GM21423 (cell line): Measurements from ENCODE around the gene PREX1.

ENCODE experiments used
- ATAC-seq: cut with Tn5 transposase; IDR thresholded peaks from one replicate; pipeline ENCODE4 v1.9.1; 2021; ENCODE audit warnings: mild to moderate bottlenecking, moderate library complexity; ENCODE audit not compliant: unreplicated experiment

The PREX1 gene

GRCh38 chr20:48644286-48644828 is 183.4 kb downstream of the PREX1 start:
- no peak for ATAC-seq

DNA sequence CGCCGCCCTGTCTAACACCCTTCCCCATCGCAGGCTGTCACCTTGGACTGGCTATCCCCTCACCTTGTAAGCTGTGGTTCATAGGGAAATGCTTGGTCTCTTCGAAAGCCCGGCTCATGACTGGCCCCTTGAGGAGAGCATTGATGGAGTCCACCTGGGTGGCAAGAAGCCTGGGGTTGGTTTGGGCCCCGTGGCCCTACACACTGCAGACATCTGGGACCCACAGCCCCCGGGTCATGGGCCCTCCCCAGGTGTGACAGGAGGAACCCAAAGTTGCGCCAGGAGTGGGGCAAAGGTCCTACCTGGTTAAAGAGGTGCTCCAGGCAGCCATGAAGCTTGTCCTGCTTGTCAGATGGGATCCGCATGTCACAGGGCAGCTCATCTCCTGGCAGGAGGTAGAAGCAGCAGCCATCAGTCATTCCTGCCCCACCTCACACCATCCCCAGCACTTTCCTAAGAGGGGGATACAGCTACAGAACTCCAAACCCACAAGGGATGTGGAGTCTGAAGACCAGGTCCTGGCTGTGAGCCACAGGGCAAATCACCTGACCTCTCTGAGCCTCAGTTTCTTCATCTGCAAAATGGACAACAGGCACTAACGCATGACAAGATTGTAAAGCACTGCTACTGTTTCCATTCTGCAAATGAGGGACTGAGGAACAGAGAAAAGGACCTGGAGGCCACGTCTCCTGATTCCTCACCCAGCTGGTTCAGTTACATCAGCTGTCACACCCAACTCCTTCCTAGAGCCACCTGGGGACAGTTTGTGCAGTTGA is 185.5 kb downstream of the PREX1 start:
- ATAC-seq = no peak

- ATAC-seq = no peak
Observed at GRCh38 chr20:48640871-48641270, 186.9 kb downstream of the PREX1 start.

- no peak for ATAC-seq
Observed at GRCh38 chr20:48639899-48640298, 187.9 kb downstream of the PREX1 start.

GRCh38 chr20:48638546-48638945 is 189.3 kb downstream of the PREX1 start:
- no peak for ATAC-seq

DNA sequence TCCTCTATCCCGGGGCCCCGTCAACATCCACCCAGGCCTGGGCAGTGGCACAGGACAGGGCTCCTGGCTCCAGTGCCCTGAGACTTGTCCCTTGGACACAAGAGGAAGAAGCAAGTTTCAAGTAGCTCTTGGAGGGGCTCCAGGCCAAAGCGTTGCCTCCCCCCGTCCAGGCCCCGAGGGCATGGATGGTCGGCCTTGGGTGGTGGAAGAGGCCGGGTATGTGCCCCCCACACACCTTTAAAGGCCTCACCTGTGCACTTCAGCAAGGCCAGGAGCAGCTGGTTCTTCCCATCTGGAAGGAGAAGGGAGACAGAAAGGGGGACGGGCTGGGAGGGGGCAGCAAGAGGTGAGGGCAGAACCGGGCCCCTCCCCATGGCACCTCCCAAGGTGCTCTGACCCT is 190.3 kb downstream of the PREX1 start:
- no peak for ATAC-seq

GRCh38 chr20:48636301-48636700 is 191.5 kb downstream of the PREX1 start:
- no peak for ATAC-seq

DNA sequence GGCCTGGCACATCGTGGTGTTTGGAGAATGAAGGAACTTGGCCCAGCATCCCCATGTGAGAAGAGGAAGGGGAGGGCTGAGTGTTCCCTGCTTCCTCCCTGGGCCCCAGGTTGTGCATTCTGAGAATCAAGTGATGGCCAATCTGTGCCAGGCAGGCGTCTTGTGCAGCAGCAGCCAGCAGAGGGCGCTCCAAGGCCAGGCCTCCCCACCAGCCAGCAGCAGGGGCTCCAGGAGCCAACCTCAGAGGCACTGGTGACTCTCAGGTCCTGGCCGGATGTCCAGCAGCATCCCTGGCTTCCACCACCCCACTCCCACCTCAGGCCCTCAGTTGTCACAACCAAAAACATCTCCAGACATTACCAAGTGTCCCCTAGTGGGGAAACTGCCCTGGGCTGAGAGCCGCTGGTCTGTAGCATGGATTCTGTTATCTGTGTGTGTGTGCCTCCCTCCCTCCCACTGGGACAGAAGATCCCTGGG is 192.0 kb downstream of the PREX1 start:
- no peak for ATAC-seq

- no peak for ATAC-seq
Observed at GRCh38 chr20:48635361-48635760, 192.4 kb downstream of the PREX1 start.

- ATAC-seq = no peak
Observed at GRCh38 chr20:48634641-48635040, 193.2 kb downstream of the PREX1 start.

GRCh38 chr20:48633620-48634257 is 194.1 kb downstream of the PREX1 start:
- ATAC-seq = no peak

- no peak for ATAC-seq
Observed at GRCh38 chr20:48632825-48633619, 194.8 kb downstream of the PREX1 start.

DNA sequence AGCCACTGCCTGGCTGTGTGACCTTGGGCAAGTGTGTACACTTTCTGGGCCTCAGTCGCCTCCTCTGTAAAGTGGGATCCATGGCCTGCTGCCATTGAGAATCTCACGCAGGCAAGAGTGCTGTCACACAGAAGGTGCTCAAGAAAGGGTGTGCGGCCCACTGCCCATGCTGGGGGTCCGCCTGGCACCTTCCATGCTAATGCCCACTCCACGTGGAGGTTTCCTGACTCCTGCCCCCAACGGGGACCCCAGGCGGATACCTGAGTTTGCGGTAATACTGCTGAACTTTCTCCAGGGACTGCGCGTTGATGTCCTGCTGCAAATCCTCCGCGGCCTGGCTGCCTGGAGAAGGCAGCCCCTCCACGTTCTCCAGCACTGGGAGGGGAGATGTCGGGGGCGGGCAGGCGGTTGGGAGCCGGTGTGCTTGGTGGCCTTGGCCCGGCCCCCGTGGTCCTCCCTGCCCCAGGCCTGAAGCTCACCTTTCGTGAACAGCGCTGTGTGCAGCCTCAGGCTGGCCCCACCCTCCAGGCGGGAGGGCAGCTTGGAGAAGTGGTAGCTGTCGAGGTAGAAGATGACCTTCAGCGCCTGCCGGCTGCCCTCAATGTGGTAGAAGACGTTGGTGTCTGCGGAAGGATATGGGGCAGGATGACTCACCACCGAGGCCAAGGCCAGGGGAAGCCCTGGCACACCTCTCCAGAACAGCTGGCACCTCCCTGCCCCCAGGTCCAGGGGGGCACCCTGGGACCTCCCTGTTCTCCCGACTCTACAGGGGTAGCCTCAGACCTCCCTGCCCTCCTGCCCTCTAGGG is 195.6 kb downstream of the PREX1 start:
- no peak for ATAC-seq

DNA sequence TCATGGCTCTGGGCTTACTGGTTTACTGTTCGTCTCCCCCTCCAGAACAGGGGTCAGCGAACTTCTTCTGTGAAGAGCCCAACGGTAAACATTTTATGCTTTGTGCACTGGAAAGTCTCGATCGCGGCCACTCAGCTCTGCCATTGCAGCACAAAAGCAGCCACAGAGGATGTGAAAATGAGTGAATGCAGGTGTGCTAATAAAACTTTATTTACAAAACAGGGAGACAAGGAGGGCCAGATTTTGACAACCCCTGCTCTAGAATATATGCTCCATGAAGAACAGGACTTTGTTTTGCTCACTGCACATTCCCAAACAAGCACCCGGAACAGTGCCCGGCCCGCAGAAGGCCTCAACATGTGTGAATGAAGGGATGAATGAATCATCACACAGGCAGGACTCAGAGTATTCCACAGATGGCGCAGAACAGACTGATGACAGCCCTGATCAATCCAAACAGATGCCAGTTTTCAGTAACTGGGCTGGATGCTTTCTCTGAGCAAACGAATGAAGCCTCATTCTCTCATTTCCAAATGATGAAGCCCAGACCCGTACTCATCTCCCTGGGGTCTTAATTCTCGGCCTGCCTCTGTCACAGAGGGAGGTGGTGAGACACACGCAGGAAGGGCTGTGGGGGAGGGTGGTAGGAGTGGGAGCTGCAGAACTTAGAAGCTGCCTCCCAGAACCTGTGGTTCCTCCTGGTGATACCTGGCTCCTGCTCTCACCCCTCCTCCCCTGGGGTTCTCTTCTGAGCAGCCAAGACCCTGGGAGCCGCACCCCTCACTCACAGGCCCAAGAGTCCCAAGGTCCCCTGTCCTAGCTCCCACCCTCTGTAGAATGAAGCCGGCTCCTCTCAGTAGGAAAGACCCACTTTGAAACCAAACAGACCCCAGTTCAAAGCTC is 196.4 kb downstream of the PREX1 start:
- ATAC-seq = no peak

DNA sequence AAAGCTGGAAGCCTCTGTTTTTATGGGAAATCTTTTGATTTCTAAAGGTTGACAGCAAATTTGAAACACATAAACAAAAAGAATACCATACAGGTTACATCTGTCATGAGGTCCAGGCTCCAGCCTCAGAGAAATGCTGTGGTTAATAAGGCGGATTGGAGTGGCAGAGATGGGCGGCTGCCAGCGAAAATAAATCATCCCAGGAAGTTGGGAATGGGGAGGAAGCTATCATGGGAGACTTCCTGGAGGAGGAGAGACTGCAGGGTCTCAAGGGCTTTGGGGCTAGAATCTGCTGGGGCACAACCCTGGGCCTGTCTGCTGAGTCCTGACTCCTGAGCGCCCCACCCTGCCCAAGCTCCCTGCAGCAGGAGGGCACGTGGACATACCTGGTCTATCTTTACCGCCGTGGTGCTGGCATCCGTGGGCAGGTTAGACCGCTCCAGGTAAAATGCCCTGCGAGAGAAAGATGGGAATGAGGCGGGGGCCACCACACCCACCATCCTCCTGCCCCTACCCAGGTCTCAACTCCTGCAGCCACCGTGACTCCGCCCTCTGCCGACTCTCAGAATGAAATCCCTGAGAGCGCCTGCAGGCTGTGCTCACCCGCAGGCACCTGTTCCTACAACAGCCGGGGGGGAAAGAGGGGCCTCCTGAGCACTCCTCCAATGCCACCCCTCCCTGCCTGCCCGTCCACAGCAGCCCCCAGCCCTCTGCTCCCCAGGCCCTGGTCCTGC is 197.3 kb downstream of the PREX1 start:
- no peak for ATAC-seq

DNA sequence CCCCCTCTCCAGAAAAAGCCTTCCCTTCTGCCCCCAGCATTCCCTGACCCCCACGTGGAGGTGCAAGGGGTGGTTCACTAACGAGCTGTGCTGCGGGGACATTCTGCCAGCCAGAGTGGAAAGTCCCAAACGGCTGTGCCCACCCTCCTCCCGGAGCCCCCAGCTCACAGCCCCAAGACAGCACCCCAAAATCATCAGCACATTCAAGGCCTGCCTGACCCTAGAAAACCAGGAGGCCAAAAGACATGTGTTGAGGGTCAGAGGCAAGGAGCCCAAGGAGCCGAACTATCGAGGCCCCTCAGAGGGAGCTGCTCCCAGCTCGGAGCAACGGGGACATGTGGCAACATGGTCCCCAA is 197.9 kb downstream of the PREX1 start:
- no peak for ATAC-seq

DNA sequence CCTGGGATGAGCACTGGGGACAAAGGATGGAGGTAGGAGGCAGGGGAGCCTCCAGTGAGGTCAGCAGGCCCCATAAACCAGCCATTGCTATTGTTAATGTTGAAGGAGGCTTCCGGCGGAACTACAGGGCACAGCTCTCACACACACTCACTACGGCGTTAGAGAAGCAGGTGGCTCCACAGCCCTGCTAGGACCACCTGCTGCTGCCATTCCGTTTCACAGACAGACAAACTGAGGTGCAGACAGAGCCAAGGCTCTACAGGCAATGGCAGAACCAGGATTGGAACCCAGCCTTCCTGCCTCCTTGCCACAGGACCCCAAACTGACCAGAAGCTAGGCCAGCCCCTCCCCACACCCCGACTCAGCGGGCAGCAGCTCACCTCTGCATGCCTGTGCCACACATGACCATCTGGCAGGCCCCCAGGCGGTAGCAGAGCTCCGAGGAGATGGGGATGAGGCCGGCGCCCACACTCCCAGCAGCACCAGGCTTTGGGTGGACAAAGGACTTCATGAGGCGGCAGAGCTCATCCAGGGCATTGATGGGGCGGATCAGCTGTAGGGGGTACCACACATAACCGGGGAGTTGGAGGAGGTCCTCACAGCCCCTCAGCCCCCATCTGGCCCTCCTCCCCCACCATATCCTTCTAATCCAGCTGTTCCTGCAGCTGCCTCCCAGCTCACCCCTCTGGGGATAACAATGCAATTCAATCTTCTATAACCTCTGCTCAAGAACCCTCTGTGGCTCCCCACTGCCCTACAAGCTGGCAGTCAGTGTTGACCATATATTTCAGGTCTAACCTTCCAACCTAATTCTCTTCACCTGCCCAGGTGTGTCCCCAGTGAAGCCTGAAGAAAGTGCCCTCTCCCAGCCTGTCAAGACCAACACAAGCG is 198.5 kb downstream of the PREX1 start:
- ATAC-seq = no peak

DNA sequence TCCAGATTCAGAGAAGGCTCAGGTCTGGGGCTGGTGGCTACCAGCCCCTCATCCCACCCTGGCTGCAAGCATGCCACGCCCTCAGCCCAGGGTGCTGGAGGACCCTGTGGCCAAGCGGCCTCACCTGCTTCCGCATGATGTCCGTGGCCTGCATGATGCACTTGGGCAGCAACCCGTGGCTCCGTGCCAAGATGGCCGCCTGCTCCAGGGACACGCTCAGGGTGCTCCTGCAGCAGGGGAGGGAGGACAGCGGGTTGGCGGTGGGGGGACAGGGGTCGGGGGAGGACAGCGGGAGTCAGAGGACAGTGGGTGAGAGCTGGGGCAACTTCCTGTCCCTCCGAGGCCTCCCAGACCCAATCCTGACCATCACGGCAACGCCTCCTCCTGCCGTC is 200.1 kb downstream of the PREX1 start:
- no peak for ATAC-seq
